MM.1S (cell line): ENCODE results near the gene PIK3R6.
A peak's percentile ranks its signal among the peaks of the same experiment; 100 is the strongest.

Source experiments
- CTCF ChIP-seq: fragments of 300-600 bp; sonication (generic); IDR thresholded peaks from 2 replicates; pipeline ENCODE4 v1.5.1; 2016; ENCODE audit warnings: antibody characterized with exemption, low read length, mixed read lengths
- EZH2 ChIP-seq: fragments of 300-600 bp; sonication (generic); optimal IDR thresholded peaks from 2 replicates; pipeline ENCODE3; 2017; ENCODE audit warnings: low read depth, mild to moderate bottlenecking, antibody characterized with exemption, low read length, mixed read lengths
- EZH2phosphoT487 ChIP-seq: fragments of 300-600 bp; sonication (generic); IDR thresholded peaks from 2 replicates; pipeline ENCODE4 v1.6.1; 2018; ENCODE audit warnings: antibody characterized with exemption, low read length

- TF ChIP-seq EZH2phosphoT487: no peak
- TF ChIP-seq CTCF: peak; percentile 52
- TF ChIP-seq EZH2: no peak
These were observed 113.5 kb downstream of the PIK3R6 start for GRCh38 chr17:8753976-8754440.
